Gastroesophageal sphincter (tissue), 4 donors: Measurements from ENCODE around the gene LENEP. TPM values are rescaled to one million over a fixed set of nuclear protein-coding genes. Genes with fewer than 3 reads are reported as not detected.

ENCODE experiments used
- ATAC-seq: fragments of 150-250 bp; one replicate; pipeline ENCODE4 v1.9.1; 2016; ENCODE audit warnings: mild to moderate bottlenecking, moderate library complexity
- H3K27ac ChIP-seq, 4 donors: fragments of 200-600 bp; sonication (generic) in 3 of 4; 1 replicate in 3 of 4; 2 replicates in 1 of 4; pipeline ENCODE4 v1.5.1; 2016 to 2019
- H3K27me3 ChIP-seq: fragments of 200-600 bp; sonication (generic); one replicate; pipeline ENCODE4 v1.5.1; 2019
- H3K36me3 ChIP-seq, 2 donors: fragments of 200-600 bp; sonication (generic); one replicate each; pipeline ENCODE4 v1.5.1; 2019; ENCODE audit warnings: control low read depth in 1 of 2
- H3K4me1 ChIP-seq, 3 donors: fragments of 200-600 bp; sonication (generic); 1 replicate in 2 of 3; 2 replicates in 1 of 3; pipeline ENCODE4 v1.5.1; 2016 to 2019; ENCODE audit warnings: control low read depth in 2 of 3
- H3K4me3 ChIP-seq, 2 donors: fragments of 200-600 bp; sonication (generic); one replicate each; pipeline ENCODE4 v1.5.1; 2019; ENCODE audit warnings: mild to moderate bottlenecking in 1 of 2, moderate library complexity in 1 of 2
- H3K9me3 ChIP-seq, 3 donors: fragments of 200-600 bp; sonication (generic); one replicate each; pipeline ENCODE4 v1.5.1; 2017 to 2019; ENCODE audit warnings: control low read depth in 2 of 3
- CTCF ChIP-seq, 4 experiments: fragments of 200-600 bp in 2 of 4; fragments of 450-650 bp in 2 of 4; sonication (generic) in 1 of 4; IDR thresholded peaks; one replicate each; pipeline ENCODE4 v1.5.1; 2017 to 2019; ENCODE audit warnings: antibody characterized with exemption in 4 of 4, mild to moderate bottlenecking in 2 of 4, moderate library complexity in 2 of 4
- EP300 ChIP-seq: sonication (generic); formaldehyde crosslinking; IDR thresholded peaks from one replicate; pipeline ENCODE4 v1.6.1; 2017; ENCODE audit warnings: antibody characterized with exemption, mild to moderate bottlenecking
- POLR2A ChIP-seq, 2 donors: fragments of 450-650 bp; IDR thresholded peaks; one replicate each; pipeline ENCODE4 v1.6.1; 2017; ENCODE audit warnings: antibody characterized with exemption in 2 of 2, mild to moderate bottlenecking in 2 of 2, moderate library complexity in 1 of 2
- POLR2AphosphoS5 ChIP-seq: sonication (generic); formaldehyde crosslinking; IDR thresholded peaks from one replicate; pipeline ENCODE4 v1.6.1; 2017; ENCODE audit warnings: antibody characterized with exemption
- WGBS, 2 donors: methylation state at CpG; one replicate each; pipeline ENCODE4 v1.1.5; 2018; ENCODE audit warnings: low coverage in 1 of 2; 5-methylcytosine and 5-hydroxymethylcytosine counted together
- total RNA-seq, 4 donors: library from RNA; depleted of rRNA; stranded (reverse); fragments of >200 nt; gene quantifications; one replicate each; pipeline ENCODE4 v1.1.0, GENCODE V29; 2016

Gene LENEP
- total RNA-seq: not detected

DNA sequence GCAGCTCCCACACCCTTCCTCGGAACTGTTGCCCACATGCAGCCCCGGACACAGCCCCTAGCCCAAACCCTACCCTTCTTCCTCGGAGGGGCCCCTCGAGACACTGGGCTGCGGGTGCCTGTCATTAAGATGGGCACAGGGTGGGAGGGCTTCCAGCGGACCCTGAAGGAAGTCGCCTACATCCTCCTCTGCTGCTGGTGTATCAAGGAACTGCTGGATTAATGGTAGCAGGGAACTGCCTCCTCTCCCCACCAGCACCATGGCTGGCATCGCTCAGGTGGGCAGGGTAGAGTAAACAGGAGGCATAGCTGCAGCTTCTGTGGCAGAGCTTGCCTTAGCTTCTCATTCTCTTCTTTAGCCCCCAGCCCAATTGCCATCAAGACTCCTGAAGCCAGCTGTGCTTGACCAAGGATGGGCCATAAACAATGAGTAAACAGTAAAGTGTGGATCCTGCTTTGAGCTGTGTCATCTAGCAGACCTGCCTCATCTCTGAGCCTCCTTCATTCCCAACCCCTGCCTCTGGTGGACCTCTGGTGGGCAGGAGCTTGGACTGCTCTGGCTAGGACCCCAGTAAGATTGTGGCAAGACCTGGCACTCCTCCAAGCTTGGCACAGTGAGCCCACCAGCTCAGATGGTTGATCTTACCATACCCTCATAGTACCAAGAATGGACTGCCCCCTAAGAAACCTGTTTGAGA is at the start of gene LENEP:
Gene LENEP (plus strand): TSS at position 15 of the 697 bp plus-strand sequence. CDS start 22 bp downstream, at position 37.
- peaks cover 0 to 28% (median under 1%) of the 10 kb centered on the region in 3 donors for H3K4me1 ChIP-seq
- no peaks in the 10 kb centered on the region for H3K9me3 ChIP-seq
- no peak for TF ChIP-seq POLR2A (IDR thresholded peaks at IDR 0.05)
- no peak for TF ChIP-seq POLR2AphosphoS5
- TF ChIP-seq EP300: no peak
- TF ChIP-seq CTCF (IDR thresholded peaks at IDR 0.05): no peak
- no peak for ATAC-seq
- H3K4me3 ChIP-seq: no peak within 1 kb of the TSS
- no CpG with 5 or more reads among the region's 8 CpGs for WGBS, 2 donors
- H3K27me3 ChIP-seq: no peaks in the 10 kb centered on the region
- H3K36me3 ChIP-seq: peaks cover 0 to 44% of the 10 kb centered on the region in 2 donors
- H3K27ac ChIP-seq: no peak within 1 kb of the TSS

DNA sequence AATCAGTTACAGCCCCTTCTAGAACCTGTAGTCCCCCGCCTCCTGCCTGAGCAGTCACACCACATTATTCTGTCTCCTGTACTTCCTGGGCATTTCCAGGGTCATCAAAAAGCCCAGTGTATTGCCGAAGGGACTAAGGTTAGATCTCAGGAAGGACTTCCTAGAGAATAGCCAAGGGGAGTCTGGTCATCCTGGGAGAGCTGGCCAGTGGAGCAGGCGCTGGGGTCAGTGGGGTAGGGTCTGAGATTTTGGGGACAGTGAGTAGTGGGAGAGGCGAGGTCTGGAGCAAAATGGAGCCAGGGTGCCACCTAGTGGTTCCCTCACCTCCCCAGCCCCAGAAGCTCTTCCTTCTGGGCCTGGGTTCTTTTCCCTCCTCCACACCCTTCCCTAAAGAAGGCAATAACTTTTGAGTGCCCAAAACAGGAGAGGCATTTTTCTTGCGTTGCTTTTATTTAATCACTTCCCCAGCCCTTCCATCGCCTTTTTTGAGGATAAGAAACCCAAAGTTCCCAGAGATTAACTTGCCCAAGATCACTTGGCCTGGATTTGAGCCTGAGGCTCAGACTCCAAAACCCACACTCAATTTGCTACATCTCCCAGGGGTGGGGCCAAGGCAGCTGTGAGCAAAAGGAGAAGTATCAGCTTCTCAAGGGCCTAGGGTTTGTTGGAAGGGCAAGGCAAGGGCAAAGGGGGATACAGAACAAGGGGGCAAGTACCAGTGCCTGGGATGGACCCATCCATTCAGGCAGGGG is 49.6 kb upstream of the LENEP start:
- Histone ChIP-seq H3K4me1 (peaks cover 0 to 49% (median 5%) of the 10 kb centered on the region in 3 donors), H3K4me3 (no peak overlapping the region), H3K9me3 (no peaks in the 10 kb centered on the region), H3K36me3 (peaks cover 0 to 46% of the 10 kb centered on the region in 2 donors), H3K27ac (peak overlapping the region in 3 of 4 donors; percentile 48 to 62 (median 56)), H3K27me3 (no peaks in the 10 kb centered on the region)
- TF ChIP-seq CTCF (IDR thresholded peaks at IDR 0.05) (peak in 3 of 4 experiments; percentile 53 to 77 (median 57)), POLR2A (IDR thresholded peaks at IDR 0.05) (no peak), EP300 (no peak)
- peak; percentile 52 for ATAC-seq
- WGBS, 2 donors: 30% methylated on average over 3 of the region's 6 CpGs; no CpG with 5 or more reads in 1 of the 2 donors

DNA sequence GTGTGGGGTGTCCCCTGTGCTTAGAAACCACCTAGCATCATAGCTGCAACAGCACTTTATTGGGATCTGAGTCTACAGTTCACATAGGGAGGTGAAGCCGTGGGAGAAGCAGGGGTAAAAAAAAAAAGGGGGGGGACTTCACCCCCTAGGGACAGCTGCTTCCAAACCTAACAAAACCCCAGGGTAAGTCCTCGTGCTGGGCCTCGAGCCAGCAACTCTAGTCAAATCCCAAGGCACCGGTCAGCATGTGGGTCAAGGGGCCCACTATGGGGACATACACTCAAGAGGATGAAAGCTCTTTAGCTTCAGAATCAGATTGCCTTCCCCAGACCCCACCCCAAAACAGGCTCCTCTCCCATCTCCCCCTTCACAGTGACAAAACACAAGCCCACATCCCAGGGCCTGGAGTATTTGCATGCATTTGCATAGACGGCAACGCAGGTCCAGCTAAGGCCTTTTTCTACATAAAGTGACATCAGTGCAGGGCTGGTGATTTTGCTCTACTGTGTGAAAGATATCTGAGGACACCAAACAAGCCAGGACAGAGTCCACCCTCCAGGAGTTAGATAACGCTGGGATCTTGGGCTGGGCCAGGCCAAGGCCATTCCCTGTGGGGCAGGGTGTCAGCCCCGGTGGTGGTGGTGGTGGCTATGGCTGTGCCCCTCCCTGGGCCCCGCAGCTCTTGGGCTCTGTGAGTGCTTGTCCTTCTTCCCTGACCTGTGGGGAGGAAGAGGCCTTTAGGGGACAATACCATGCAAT is 48.8 kb upstream of the LENEP start:
- H3K4me3 ChIP-seq: no peak overlapping the region

More for the DNA sequence above, 48.8 kb upstream of the LENEP start:
- no peak for ATAC-seq
- Histone ChIP-seq H3K27ac (peak overlapping the region in 3 of 4 donors; percentile 48 to 62 (median 56)), H3K27me3 (no peaks in the 10 kb centered on the region), H3K4me1 (peaks cover 0 to 49% (median 5%) of the 10 kb centered on the region in 3 donors), H3K9me3 (no peaks in the 10 kb centered on the region), H3K36me3 (peaks cover 0 to 49% of the 10 kb centered on the region in 2 donors)
- WGBS, 2 donors: 21 to 40% methylated on average over 2 to 4 of the region's 9 CpGs
- TF ChIP-seq POLR2AphosphoS5 (no peak), CTCF (IDR thresholded peaks at IDR 0.05) (no peak), EP300 (no peak)
